Urothelium cell line (cell line): ENCODE data around the gene FNDC1.

Experiments used
- DNase-seq: peaks from one replicate; pipeline ENCODE4 v3.0.0; 2011; ENCODE audit warnings: low spot score, mixed read lengths
- FAIRE-seq: peaks from 2 replicates; lab custom pipeline; 2011; peaks lifted over from hg19 to GRCh38; lab: Jason Lieb, UNC

The FNDC1 gene

GRCh38 chr6:159304641-159305040, 135.4 kb downstream of the FNDC1 start:
- FAIRE-seq: no peak
- no peak for DNase-seq

- DNase-seq (no peak), FAIRE-seq (no peak)
Observed at GRCh38 chr6:159305159-159305558, 136.0 kb downstream of the FNDC1 start.

- DNase-seq (no peak), FAIRE-seq (no peak)
Observed at GRCh38 chr6:159305804-159306537, 136.8 kb downstream of the FNDC1 start.

- DNase-seq (no peak), FAIRE-seq (no peak)
Observed at GRCh38 chr6:159307246-159307790, 138.1 kb downstream of the FNDC1 start.

GRCh38 chr6:159308198-159308597, 139.0 kb downstream of the FNDC1 start:
- FAIRE-seq: no peak

GRCh38 chr6:159309723-159310122, 140.5 kb downstream of the FNDC1 start:
- DNase-seq (no peak), FAIRE-seq (no peak)

More at GRCh38 chr6:159308198-159308597, 139.0 kb downstream of the FNDC1 start:
- DNase-seq: no peak

GRCh38 chr6:159311618-159312017, 142.4 kb downstream of the FNDC1 start:
- FAIRE-seq (no peak), DNase-seq (peak; percentile 12)

- DNase-seq: no peak
- no peak for FAIRE-seq
Observed at GRCh38 chr6:159312206-159312605, 143.0 kb downstream of the FNDC1 start.

- FAIRE-seq: no peak
- DNase-seq: no peak
Observed at GRCh38 chr6:159313018-159313417, 143.8 kb downstream of the FNDC1 start.

GRCh38 chr6:159315562-159315961, 146.4 kb downstream of the FNDC1 start:
- DNase-seq (no peak), FAIRE-seq (no peak)

- FAIRE-seq: no peak
- no peak for DNase-seq
Observed at GRCh38 chr6:159317430-159317829, 148.2 kb downstream of the FNDC1 start.

GRCh38 chr6:159321267-159321666, 152.1 kb downstream of the FNDC1 start:
- no peak for DNase-seq
- FAIRE-seq: no peak
